ENCODE measurements around the gene ATXN1L. TPM values are rescaled to one million over a fixed set of nuclear protein-coding genes. Genes with fewer than 3 reads are reported as not detected.
"Not testable (repeated sequence)": the region's sequence is repeated elsewhere in the genome, so short reads cannot be mapped to it uniquely, and the experiment has no call there.

Gene ATXN1L
- total and polyA plus RNA-seq, 4 donors = 7.9 to 31.2 (median 20.6) TPM

- intact Hi-C loops (cut with DNase I) = no loop called here
- DNase-seq (no peak), ATAC-seq (ENCODE audit: low FRiP score) (no peak)
- no peaks in the 10 kb centered on the region for H3K27me3 ChIP-seq (ENCODE audit: control insufficient read depth in 1 of 2, insufficient read depth in 2 of 2, low read length in 1 of 2)
- no peak overlapping the region for H3K27ac ChIP-seq (ENCODE audit: low read depth in 1 of 2, low read length in 2 of 2)
- H3K4me1 ChIP-seq (ENCODE audit: control insufficient read depth in 1 of 2, insufficient read depth in 2 of 2, low read length in 2 of 2) = no peaks in the 10 kb centered on the region
- H3K4me3 ChIP-seq (ENCODE audit: low read length in 2 of 2) = no peak overlapping the region
- peaks cover 0 to under 1% of the 10 kb centered on the region in 2 donors for H3K36me3 ChIP-seq (ENCODE audit: control insufficient read depth in 1 of 2, insufficient read depth in 2 of 2, low read length in 1 of 2)
- H3K9me3 ChIP-seq (ENCODE audit: control insufficient read depth, low read length) = no peaks in the 10 kb centered on the region
- whole genome bisulfite sequencing, 2 donors = 76 to 80% methylated on average over 5 of the region's 5 CpGs
These were observed 10.3 kb downstream of the ATXN1L start for GRCh38 chr16:71855937-71856662.

GRCh38 chr16:71859762-71860521, 14.2 kb downstream of the ATXN1L start:
- ATAC-seq (ENCODE audit: low FRiP score) (no peak), DNase-seq (no peak)
- Histone ChIP-seq H3K4me3 (ENCODE audit: low read length in 2 of 2) (no peak overlapping the region), H3K36me3 (ENCODE audit: control insufficient read depth in 1 of 2, insufficient read depth in 2 of 2, low read length in 1 of 2) (peaks cover 6 to 7% of the 10 kb centered on the region in 2 donors), H3K9me3 (ENCODE audit: control insufficient read depth, low read length) (no peaks in the 10 kb centered on the region), H3K27me3 (ENCODE audit: control insufficient read depth in 1 of 2, insufficient read depth in 2 of 2, low read length in 1 of 2) (no peaks in the 10 kb centered on the region), H3K4me1 (ENCODE audit: control insufficient read depth in 1 of 2, insufficient read depth in 2 of 2, low read length in 2 of 2) (no peaks in the 10 kb centered on the region), H3K27ac (ENCODE audit: low read depth in 1 of 2, low read length in 2 of 2) (peak overlapping the region in 1 of 2 donors; percentile 29)
- intact Hi-C loops (cut with DNase I) = no loop called here
- 93% methylated on average over 32 of the region's 32 CpGs for WGBS, 2 donors

- no peak for ATAC-seq (ENCODE audit: low FRiP score)
- Histone ChIP-seq H3K4me1 (ENCODE audit: control insufficient read depth in 1 of 2, insufficient read depth in 2 of 2, low read length in 2 of 2) (no peaks in the 10 kb centered on the region), H3K36me3 (ENCODE audit: control insufficient read depth in 1 of 2, insufficient read depth in 2 of 2, low read length in 1 of 2) (peaks cover 7 to 9% of the 10 kb centered on the region in 2 donors), H3K27me3 (ENCODE audit: control insufficient read depth in 1 of 2, insufficient read depth in 2 of 2, low read length in 1 of 2) (no peaks in the 10 kb centered on the region), H3K9me3 (ENCODE audit: control insufficient read depth, low read length) (no peaks in the 10 kb centered on the region), H3K4me3 (ENCODE audit: low read length in 2 of 2) (no peak overlapping the region), H3K27ac (ENCODE audit: low read depth in 1 of 2, low read length in 2 of 2) (no peak overlapping the region)
- intact Hi-C loops (cut with DNase I) = no loop called here
- 94 to 95% methylated on average over 5 of the region's 5 CpGs for WGBS, 2 donors
- DNase-seq = no peak
These were observed 18.2 kb downstream of the ATXN1L start for GRCh38 chr16:71863995-71864394.

GRCh38 chr16:71865173-71865863, 19.5 kb downstream of the ATXN1L start:
- Histone ChIP-seq H3K4me3 (ENCODE audit: low read length in 2 of 2) (no peak overlapping the region), H3K36me3 (ENCODE audit: control insufficient read depth in 1 of 2, insufficient read depth in 2 of 2, low read length in 1 of 2) (peaks cover 7 to 9% of the 10 kb centered on the region in 2 donors), H3K27ac (ENCODE audit: low read depth in 1 of 2, low read length in 2 of 2) (no peak overlapping the region), H3K27me3 (ENCODE audit: control insufficient read depth in 1 of 2, insufficient read depth in 2 of 2, low read length in 1 of 2) (no peaks in the 10 kb centered on the region), H3K4me1 (ENCODE audit: control insufficient read depth in 1 of 2, insufficient read depth in 2 of 2, low read length in 2 of 2) (no peaks in the 10 kb centered on the region), H3K9me3 (ENCODE audit: control insufficient read depth, low read length) (no peaks in the 10 kb centered on the region)
- WGBS, 2 donors = 70 to 88% methylated on average over 7 of the region's 7 CpGs
- intact Hi-C loops (cut with DNase I) = no loop called here
- ATAC-seq (ENCODE audit: low FRiP score) (no peak), DNase-seq (no peak)

- WGBS, 2 donors = 92% methylated on average over 6 of the region's 6 CpGs
- H3K27me3 ChIP-seq (ENCODE audit: control insufficient read depth in 1 of 2, insufficient read depth in 2 of 2, low read length in 1 of 2); H3K4me3 ChIP-seq (ENCODE audit: low read length in 2 of 2); H3K36me3 ChIP-seq (ENCODE audit: control insufficient read depth in 1 of 2, insufficient read depth in 2 of 2, low read length in 1 of 2); intact Hi-C loops (cut with DNase I); H3K4me1 ChIP-seq (ENCODE audit: control insufficient read depth in 1 of 2, insufficient read depth in 2 of 2, low read length in 2 of 2); H3K9me3 ChIP-seq (ENCODE audit: control insufficient read depth, low read length); H3K27ac ChIP-seq (ENCODE audit: low read depth in 1 of 2, low read length in 2 of 2); ATAC-seq (ENCODE audit: low FRiP score); DNase-seq: not testable (repeated sequence)
These were observed 21.4 kb downstream of the ATXN1L start for GRCh38 chr16:71867175-71867574.

- DNase-seq (no peak), ATAC-seq (ENCODE audit: low FRiP score) (no peak)
- H3K9me3 ChIP-seq (ENCODE audit: control insufficient read depth, low read length) = no peaks in the 10 kb centered on the region
- H3K27me3 ChIP-seq (ENCODE audit: control insufficient read depth in 1 of 2, insufficient read depth in 2 of 2, low read length in 1 of 2) = no peaks in the 10 kb centered on the region
- H3K4me1 ChIP-seq (ENCODE audit: control insufficient read depth in 1 of 2, insufficient read depth in 2 of 2, low read length in 2 of 2) = no peaks in the 10 kb centered on the region
- WGBS, 2 donors = 87 to 93% methylated on average over 3 of the region's 3 CpGs
- no peak overlapping the region for H3K4me3 ChIP-seq (ENCODE audit: low read length in 2 of 2)
- H3K36me3 ChIP-seq (ENCODE audit: control insufficient read depth in 1 of 2, insufficient read depth in 2 of 2, low read length in 1 of 2) = peaks cover 3 to 5% of the 10 kb centered on the region in 2 donors
- intact Hi-C loops (cut with DNase I) = no loop called here
- H3K27ac ChIP-seq (ENCODE audit: low read depth in 1 of 2, low read length in 2 of 2) = no peak overlapping the region
These were observed 22.2 kb downstream of the ATXN1L start for GRCh38 chr16:71867939-71868338.

GRCh38 chr16:71869089-71869488, 23.3 kb downstream of the ATXN1L start:
- Histone ChIP-seq H3K27ac (ENCODE audit: low read depth in 1 of 2, low read length in 2 of 2) (no peak overlapping the region), H3K4me1 (ENCODE audit: control insufficient read depth in 1 of 2, insufficient read depth in 2 of 2, low read length in 2 of 2) (no peaks in the 10 kb centered on the region), H3K36me3 (ENCODE audit: control insufficient read depth in 1 of 2, insufficient read depth in 2 of 2, low read length in 1 of 2) (peaks cover 0 to 5% of the 10 kb centered on the region in 2 donors), H3K9me3 (ENCODE audit: control insufficient read depth, low read length) (no peaks in the 10 kb centered on the region), H3K27me3 (ENCODE audit: control insufficient read depth in 1 of 2, insufficient read depth in 2 of 2, low read length in 1 of 2) (no peaks in the 10 kb centered on the region), H3K4me3 (ENCODE audit: low read length in 2 of 2) (no peak overlapping the region)
- 81 to 93% methylated on average over 1 of the region's 1 CpG for WGBS, 2 donors
- DNase-seq (no peak), ATAC-seq (ENCODE audit: low FRiP score) (no peak)
- intact Hi-C loops (cut with DNase I) = no loop called here

- WGBS, 2 donors = 93% methylated on average over 2 of the region's 2 CpGs
- intact Hi-C loops (cut with DNase I) = no loop called here
These were observed 25.0 kb downstream of the ATXN1L start for GRCh38 chr16:71870818-71871217.

More at GRCh38 chr16:71870818-71871217, 25.0 kb downstream of the ATXN1L start:
- Histone ChIP-seq H3K4me3 (ENCODE audit: low read length in 2 of 2) (no peak overlapping the region), H3K9me3 (ENCODE audit: control insufficient read depth, low read length) (no peaks in the 10 kb centered on the region), H3K36me3 (ENCODE audit: control insufficient read depth in 1 of 2, insufficient read depth in 2 of 2, low read length in 1 of 2) (peaks cover 0 to 4% of the 10 kb centered on the region in 2 donors), H3K27me3 (ENCODE audit: control insufficient read depth in 1 of 2, insufficient read depth in 2 of 2, low read length in 1 of 2) (no peaks in the 10 kb centered on the region), H3K4me1 (ENCODE audit: control insufficient read depth in 1 of 2, insufficient read depth in 2 of 2, low read length in 2 of 2) (no peaks in the 10 kb centered on the region), H3K27ac (ENCODE audit: low read depth in 1 of 2, low read length in 2 of 2) (no peak overlapping the region)
- no peak for DNase-seq
- no peak for ATAC-seq (ENCODE audit: low FRiP score)

Data from aorta (tissue), 5 donors.